ENCODE measurements around the gene NUP155. TPM values are rescaled to one million over a fixed set of nuclear protein-coding genes. Genes with fewer than 3 reads are reported as not detected.
"Not testable (repeated sequence)": the region's sequence is repeated elsewhere in the genome, so short reads cannot be mapped to it uniquely, and the experiment has no call there.

Gene NUP155
- total RNA-seq, 1 donor from 2014 or later: 38.7 TPM

DNA sequence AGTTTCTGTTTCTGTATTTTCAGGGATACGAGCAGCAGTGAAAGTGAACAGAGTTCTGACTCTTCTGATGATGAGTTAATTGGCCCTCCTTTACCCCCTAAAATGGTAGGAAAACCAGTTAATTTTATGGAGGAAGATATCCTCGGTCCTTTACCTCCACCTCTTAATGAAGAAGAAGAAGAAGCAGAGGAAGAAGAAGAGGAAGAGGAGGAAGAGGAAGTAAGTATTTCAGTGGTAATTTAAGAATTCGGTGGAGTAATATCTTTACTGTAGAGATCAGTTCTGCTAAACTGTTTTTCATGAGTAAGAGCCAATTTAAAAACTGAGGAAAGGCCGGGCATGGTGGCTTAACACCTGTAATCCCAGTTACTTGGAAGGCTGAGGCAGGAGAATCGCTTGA is 25.4 kb upstream of the NUP155 start:
- intact Hi-C loops (cut with micrococcal nuclease): no loop called here
- Mint-ChIP-seq H3K27ac (no peak overlapping the region), H3K4me3 (no peak overlapping the region), H3K36me3 (ENCODE audit: low read depth) (peaks cover 75% of the 10 kb centered on the region), H3K27me3 (no peaks in the 10 kb centered on the region), H3K9me3 (no peaks in the 10 kb centered on the region), H3K4me1 (peaks cover 9% of the 10 kb centered on the region)
- POLR2A ChIA-PET: no interaction called here
- CTCF ChIA-PET: no interaction called here
- TF ChIP-seq, protein P1, sequence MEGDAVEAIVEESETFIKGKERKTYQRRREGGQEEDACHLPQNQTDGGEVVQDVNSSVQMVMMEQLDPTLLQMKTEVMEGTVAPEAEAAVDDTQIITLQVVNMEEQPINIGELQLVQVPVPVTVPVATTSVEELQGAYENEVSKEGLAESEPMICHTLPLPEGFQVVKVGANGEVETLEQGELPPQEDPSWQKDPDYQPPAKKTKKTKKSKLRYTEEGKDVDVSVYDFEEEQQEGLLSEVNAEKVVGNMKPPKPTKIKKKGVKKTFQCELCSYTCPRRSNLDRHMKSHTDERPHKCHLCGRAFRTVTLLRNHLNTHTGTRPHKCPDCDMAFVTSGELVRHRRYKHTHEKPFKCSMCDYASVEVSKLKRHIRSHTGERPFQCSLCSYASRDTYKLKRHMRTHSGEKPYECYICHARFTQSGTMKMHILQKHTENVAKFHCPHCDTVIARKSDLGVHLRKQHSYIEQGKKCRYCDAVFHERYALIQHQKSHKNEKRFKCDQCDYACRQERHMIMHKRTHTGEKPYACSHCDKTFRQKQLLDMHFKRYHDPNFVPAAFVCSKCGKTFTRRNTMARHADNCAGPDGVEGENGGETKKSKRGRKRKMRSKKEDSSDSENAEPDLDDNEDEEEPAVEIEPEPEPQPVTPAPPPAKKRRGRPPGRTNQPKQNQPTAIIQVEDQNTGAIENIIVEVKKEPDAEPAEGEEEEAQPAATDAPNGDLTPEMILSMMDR (IDR thresholded peaks at IDR 0.05): no peak
- no peak for ATAC-seq (ENCODE audit: low read depth)
- no peak for DNase-seq

DNA sequence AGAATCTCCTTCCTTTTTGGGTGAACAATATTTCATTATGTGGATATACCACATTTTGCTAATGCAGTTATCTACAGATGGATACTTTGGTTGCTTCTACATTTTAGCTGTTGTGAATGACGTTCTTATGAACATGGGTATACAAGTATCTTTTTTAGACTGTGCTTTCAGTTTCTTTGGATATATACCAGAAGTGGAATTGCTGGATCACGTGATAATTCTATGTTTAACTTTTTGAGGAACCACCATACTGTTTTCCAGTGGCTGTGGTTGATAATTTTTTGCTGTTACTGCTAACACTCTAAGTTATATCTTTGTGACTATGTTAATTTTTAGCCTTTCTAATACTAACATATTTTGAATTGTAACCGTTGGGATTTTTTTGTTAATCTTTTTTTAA is 20.7 kb upstream of the NUP155 start:
- intact Hi-C loops (cut with micrococcal nuclease): no loop called here
- ChIA-PET CTCF (no interaction called here), POLR2A (no interaction called here)
- TF ChIP-seq, protein P1 (IDR thresholded peaks at IDR 0.05): no peak
- ATAC-seq (ENCODE audit: low read depth) (no peak), DNase-seq (no peak)
- no peaks in the 10 kb centered on the region for H3K27me3 Mint-ChIP-seq
- H3K4me3 Mint-ChIP-seq: no peak overlapping the region
- H3K27ac Mint-ChIP-seq: no peak overlapping the region
- peaks cover 61% of the 10 kb centered on the region for H3K36me3 Mint-ChIP-seq (ENCODE audit: low read depth)
- H3K9me3 Mint-ChIP-seq: no peaks in the 10 kb centered on the region
- peaks cover 11% of the 10 kb centered on the region for H3K4me1 Mint-ChIP-seq

DNA sequence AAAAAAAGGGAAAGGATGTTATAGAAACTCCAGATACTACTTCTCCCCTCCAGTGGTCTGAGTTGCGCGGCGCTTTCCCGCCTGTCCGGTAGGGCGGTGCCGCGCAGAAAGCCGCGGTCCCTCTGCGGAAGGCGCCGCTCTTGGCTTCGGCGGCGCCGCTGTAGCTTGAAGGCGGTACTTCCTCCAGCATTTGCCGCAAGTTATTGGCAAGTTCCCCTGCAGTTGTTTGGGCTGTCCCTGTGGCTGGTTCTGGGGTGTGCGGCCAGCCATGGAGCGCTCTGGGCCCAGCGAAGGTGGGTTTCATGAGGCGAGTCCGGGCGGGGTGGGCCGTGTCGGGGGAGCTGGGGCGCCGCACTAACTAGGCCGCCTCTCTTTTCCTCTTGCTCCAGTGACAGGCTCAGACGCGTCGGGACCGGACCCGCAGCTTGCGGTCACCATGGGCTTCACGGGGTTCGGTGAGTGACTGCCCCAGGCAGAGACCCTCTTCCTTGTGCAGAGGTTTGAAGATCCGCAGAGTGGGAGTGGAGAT is 8.3 kb upstream of the NUP155 start, which contains the start of gene WDR70:
WDR70 (plus strand) TSS at position 219 of the 529 bp plus-strand sequence; CDS start at position 269, 50 bp downstream.
- H3K4me1 Mint-ChIP-seq: peaks cover 11% of the 10 kb centered on the region
- DNase-seq: peak; percentile 71
- peak within 1 kb of the TSS; percentile 93 for H3K4me3 Mint-ChIP-seq
- not testable (repeated sequence) for H3K27me3 Mint-ChIP-seq, H3K9me3 Mint-ChIP-seq
- POLR2A ChIA-PET: interaction anchor here (0.7 to 2.1 kb wide), 8 partner anchors 9 to 1137 kb away, joined by 3 to 65 read pairs (median 6); partner anchors contain the start of genes CPLANE1, NADK2 and NUP155
- CTCF ChIA-PET: interaction anchor here (1.7 kb wide), 1 partner anchor 8 kb away, joined by 15 read pairs; the partner anchor contains the start of gene NUP155
- peaks cover 26% of the 10 kb centered on the region for H3K36me3 Mint-ChIP-seq (ENCODE audit: low read depth)
- peak within 1 kb of the TSS; percentile 74 for H3K27ac Mint-ChIP-seq
- intact Hi-C loops (cut with micrococcal nuclease): loop anchor here (1.0 to 10.0 kb wide), 2 partner anchors 8 to 1696 kb away; partner anchors contain the start of genes NUP155 and RICTOR
- ATAC-seq (ENCODE audit: low read depth): peak; percentile 98

DNA sequence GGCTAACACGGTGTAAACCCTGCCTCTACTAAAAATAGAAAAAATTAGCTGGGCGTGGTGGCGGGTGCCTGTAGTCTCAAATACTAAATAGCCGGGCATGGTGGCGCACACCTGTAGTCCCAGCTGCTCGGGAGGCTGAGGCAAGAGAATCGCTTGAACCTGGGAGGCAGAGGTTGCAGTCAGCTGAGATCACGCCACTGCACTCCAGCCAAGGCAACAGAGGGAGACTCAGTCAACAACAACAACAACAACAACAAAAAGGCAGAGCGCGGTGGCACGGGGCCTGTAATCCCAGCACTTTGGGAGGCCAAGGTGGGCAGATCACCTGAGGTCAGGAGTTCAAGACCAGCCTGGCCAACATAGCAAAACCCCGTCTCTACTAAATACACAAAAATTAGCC is 7.2 kb upstream of the NUP155 start:
- CTCF ChIA-PET; ATAC-seq (ENCODE audit: low read depth): not testable (repeated sequence)
- POLR2A ChIA-PET: interaction anchor here (1.5 kb wide), 1 partner anchor 129 kb away, joined by 3 read pairs; the partner anchor contains the start of gene CPLANE1

DNA sequence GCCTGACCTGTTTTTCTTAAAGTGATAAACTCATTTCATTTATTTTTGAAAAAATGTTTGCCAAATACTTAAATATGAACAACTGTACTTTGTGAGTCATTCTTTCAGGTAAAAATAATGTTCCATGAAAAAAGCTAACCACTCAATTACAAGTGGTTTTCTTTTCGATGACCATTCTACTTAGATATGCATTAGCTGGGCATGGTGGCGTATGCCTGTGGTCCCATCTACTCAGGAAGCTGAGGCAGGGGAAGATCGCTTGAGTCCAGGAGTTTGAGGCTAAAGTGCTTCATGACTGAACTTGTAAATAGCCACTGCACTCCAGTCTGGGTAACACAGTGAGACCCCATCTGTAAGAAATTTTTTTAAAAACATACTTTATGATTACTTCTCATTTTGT is 4.2 kb upstream of the NUP155 start:
- ChIA-PET POLR2A (no interaction called here), CTCF (no interaction called here)
- Mint-ChIP-seq H3K27ac (no peak overlapping the region), H3K4me1 (peaks cover 23% of the 10 kb centered on the region), H3K27me3 (no peaks in the 10 kb centered on the region), H3K36me3 (ENCODE audit: low read depth) (peaks cover 15% of the 10 kb centered on the region), H3K4me3 (no peak overlapping the region), H3K9me3 (no peaks in the 10 kb centered on the region)
- intact Hi-C loops (cut with micrococcal nuclease): loop anchor here (10.0 kb wide), 1 partner anchor 1700 kb away; the partner anchor contains the start of gene RICTOR
- DNase-seq (no peak), ATAC-seq (ENCODE audit: low read depth) (no peak)
- TF ChIP-seq, protein P1 (IDR thresholded peaks at IDR 0.05): no peak

More for the DNA sequence above, 7.2 kb upstream of the NUP155 start:
- H3K27ac Mint-ChIP-seq, H3K4me3 Mint-ChIP-seq, H3K27me3 Mint-ChIP-seq, H3K9me3 Mint-ChIP-seq, DNase-seq: not testable (repeated sequence)
- Mint-ChIP-seq H3K36me3 (ENCODE audit: low read depth) (peaks cover 20% of the 10 kb centered on the region), H3K4me1 (peaks cover 11% of the 10 kb centered on the region)
- intact Hi-C loops (cut with micrococcal nuclease): loop anchor here (10.0 kb wide), 1 partner anchor 1697 kb away; the partner anchor contains the start of gene RICTOR

DNA sequence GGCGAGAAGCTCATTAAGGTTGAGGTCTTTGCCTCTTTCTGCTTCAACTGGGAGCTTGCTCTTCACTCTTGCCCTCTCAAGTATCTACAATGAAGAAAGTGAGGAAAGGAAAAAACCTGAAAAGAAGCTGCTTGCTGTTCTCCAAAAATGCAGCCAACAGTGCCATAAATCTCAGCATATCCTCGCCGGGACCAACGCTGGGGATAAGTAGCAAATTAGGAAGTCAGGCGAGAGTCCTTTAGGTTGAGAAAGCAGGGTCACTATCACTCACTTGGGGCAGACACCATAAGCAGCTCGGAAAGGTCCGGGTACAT is 399 bp downstream of the NUP155 start:
- Mint-ChIP-seq H3K36me3 (ENCODE audit: low read depth) (peaks cover 13% of the 10 kb centered on the region), H3K9me3 (no peaks in the 10 kb centered on the region), H3K27me3 (no peaks in the 10 kb centered on the region), H3K4me1 (peaks cover 35% of the 10 kb centered on the region), H3K4me3 (peak overlapping the region; percentile 99), H3K27ac (peak overlapping the region; percentile 97)
- CTCF ChIA-PET: interaction anchor here (0.8 to 1.7 kb wide), 3 partner anchors 9 to 43 kb away, joined by 3 to 15 read pairs (median 3); partner anchors contain the start of gene WDR70
- intact Hi-C loops (cut with micrococcal nuclease): loop anchor here (5.0 to 10.0 kb wide), 5 partner anchors 173 to 1704 kb away; partner anchors contain the start of genes NADK2, NIPBL and RICTOR
- POLR2A ChIA-PET: interaction anchor here (0.5 to 3.5 kb wide), 11 partner anchors 9 to 1219 kb away, joined by 3 to 65 read pairs (median 6); partner anchors contain the start of genes CPLANE1, LMBRD2, NADK2 and NIPBL
- TF ChIP-seq, protein P1 (IDR thresholded peaks at IDR 0.05): no peak
- ATAC-seq (ENCODE audit: low read depth) (no peak), DNase-seq (no peak)

Measured in activated B cell treated with CpG ODN at 0.5 μM for 24 hours (primary cell).